ENCODE results near the gene ZNF579.

GRCh38 chr19:55544014-55544413 is 36.6 kb downstream of the ZNF579 start:
- TF ChIP-seq POLR2A (IDR thresholded peaks at IDR 0.05; ENCODE audit: low read depth) (no peak), CTCF (IDR thresholded peaks at IDR 0.05) (no peak)
